ENCODE measurements around the gene CCDC27.

CCDC27 gene

DNA sequence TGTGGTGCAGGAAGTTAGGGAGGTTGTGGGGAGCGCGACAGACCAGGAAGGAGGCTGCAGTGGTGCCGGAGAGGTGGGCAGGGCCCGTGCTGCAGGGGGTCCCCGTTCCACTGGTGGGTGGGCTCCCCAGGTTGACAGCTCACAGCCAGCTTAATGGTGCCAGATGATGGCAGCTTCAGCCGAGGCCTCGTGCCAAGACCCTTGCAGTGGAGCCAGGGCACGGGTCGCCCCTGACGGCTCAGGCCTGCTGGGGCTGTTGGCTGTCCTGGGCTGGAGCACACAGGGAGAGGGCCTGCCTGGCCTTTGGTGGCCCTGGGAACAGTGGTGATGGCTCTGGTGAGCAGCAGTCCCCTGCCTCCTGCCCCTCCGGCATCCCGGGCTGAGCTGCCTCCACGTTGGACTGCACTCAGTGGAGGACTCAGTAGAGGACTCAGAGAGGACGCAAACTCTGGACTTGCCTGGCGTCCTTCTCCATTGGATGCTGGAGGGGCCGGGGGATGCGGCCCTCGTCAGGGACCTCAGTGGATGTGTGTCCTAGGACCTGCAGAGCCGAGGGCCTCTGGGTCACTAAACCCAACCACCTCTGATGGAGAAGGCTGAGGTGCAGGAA lies 46.8 kb upstream of the CCDC27 start:
- H3K27me3 ChIP-seq (ENCODE audit: control insufficient read depth, insufficient read depth, low read length), result no peaks in the 10 kb centered on the region
- H3K9ac ChIP-seq, result no peak overlapping the region
- H3K79me2 ChIP-seq, result no peaks in the 10 kb centered on the region
- H3K36me3 ChIP-seq (ENCODE audit: control insufficient read depth, insufficient read depth, low read length), result no peaks in the 10 kb centered on the region
- no peak overlapping the region for H2AFZ ChIP-seq
- no peak overlapping the region for H3K4me3 ChIP-seq (ENCODE audit: low read depth, low read length)
- TF ChIP-seq, protein P1, sequence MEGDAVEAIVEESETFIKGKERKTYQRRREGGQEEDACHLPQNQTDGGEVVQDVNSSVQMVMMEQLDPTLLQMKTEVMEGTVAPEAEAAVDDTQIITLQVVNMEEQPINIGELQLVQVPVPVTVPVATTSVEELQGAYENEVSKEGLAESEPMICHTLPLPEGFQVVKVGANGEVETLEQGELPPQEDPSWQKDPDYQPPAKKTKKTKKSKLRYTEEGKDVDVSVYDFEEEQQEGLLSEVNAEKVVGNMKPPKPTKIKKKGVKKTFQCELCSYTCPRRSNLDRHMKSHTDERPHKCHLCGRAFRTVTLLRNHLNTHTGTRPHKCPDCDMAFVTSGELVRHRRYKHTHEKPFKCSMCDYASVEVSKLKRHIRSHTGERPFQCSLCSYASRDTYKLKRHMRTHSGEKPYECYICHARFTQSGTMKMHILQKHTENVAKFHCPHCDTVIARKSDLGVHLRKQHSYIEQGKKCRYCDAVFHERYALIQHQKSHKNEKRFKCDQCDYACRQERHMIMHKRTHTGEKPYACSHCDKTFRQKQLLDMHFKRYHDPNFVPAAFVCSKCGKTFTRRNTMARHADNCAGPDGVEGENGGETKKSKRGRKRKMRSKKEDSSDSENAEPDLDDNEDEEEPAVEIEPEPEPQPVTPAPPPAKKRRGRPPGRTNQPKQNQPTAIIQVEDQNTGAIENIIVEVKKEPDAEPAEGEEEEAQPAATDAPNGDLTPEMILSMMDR (IDR thresholded peaks at IDR 0.05), result no peak
- no peaks in the 10 kb centered on the region for H3K9me3 ChIP-seq (ENCODE audit: control insufficient read depth, low read length)
- no peaks in the 10 kb centered on the region for H3K4me1 ChIP-seq
- no peak overlapping the region for H3K27ac ChIP-seq
- no peak overlapping the region for H3K4me2 ChIP-seq (ENCODE audit: low read length)

DNA sequence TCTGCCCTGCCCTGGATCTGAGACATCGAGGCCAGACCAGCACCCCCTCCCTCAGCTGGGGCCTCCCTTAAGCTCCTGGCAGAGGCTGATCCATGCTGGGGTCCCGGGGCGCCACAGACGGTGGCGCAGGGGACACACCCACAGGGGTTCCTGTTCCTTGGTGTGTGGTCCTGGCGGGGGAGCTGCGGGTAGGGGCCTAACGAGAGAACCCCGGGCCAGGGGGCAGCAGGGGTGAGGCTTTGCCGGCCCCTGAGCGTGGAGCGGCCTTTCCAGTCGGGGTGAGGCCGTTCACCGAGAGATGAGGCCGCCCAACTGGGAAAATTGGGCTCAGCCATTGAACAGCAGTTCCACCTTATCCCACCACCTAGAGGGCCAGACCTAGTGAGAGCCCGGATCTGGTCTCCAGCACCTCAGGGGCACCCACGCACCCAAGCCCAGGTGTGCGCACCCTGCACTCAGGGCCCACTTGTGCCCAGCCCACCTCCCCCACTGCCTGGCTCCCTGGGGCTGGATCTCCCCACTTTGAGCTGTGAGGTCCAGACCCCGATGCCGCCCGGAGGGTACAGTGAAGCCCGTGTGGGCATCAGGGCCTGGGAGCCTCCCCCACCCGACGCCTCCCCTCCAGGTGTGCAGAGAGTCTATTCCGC lies 45.5 kb upstream of the CCDC27 start:
- no peaks in the 10 kb centered on the region for H3K79me2 ChIP-seq
- H3K36me3 ChIP-seq (ENCODE audit: control insufficient read depth, insufficient read depth, low read length), result no peaks in the 10 kb centered on the region
- H3K9ac ChIP-seq, result no peak overlapping the region
- no peak overlapping the region for H3K4me3 ChIP-seq (ENCODE audit: low read depth, low read length)
- no peaks in the 10 kb centered on the region for H3K4me1 ChIP-seq
- no peaks in the 10 kb centered on the region for H3K9me3 ChIP-seq (ENCODE audit: control insufficient read depth, low read length)
- H2AFZ ChIP-seq, result no peak overlapping the region
- H3K27ac ChIP-seq, result no peak overlapping the region
- H3K4me2 ChIP-seq (ENCODE audit: low read length), result no peak overlapping the region
- no peaks in the 10 kb centered on the region for H3K27me3 ChIP-seq (ENCODE audit: control insufficient read depth, insufficient read depth, low read length)
- TF ChIP-seq, protein P1 (IDR thresholded peaks at IDR 0.05), result no peak

DNA sequence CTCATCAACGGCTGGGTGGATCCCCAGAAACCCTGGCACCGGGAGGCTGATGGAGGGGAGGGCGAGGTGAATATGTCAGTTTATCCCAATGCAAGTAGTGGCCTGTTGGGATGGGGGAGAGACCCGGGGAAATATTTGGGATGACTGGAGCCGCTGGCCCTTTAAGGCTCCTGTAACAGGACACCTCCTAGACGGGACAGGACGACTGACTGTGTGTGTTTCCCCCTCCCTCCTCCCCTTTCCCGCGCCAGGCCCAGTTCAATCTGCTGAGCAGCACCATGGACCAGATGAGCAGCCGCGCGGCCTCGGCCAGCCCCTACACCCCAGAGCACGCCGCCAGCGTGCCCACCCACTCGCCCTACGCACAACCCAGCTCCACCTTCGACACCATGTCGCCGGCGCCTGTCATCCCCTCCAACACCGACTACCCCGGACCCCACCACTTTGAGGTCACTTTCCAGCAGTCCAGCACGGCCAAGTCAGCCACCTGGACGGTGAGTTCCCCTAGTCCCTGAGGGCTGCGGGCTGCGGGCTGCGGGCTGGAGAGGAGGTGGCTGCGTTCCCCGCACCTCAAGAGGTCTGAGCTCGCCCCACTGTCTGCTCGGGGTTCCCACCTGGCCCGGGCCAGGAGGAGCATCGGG lies 44.8 kb upstream of the CCDC27 start:
- H3K79me2 ChIP-seq, result no peaks in the 10 kb centered on the region
- no peak overlapping the region for H3K27ac ChIP-seq
- no peak overlapping the region for H2AFZ ChIP-seq
- H3K4me2 ChIP-seq (ENCODE audit: low read length), result no peak overlapping the region
- no peaks in the 10 kb centered on the region for H3K4me1 ChIP-seq
- H3K36me3 ChIP-seq (ENCODE audit: control insufficient read depth, insufficient read depth, low read length), result no peaks in the 10 kb centered on the region
- H3K9ac ChIP-seq, result no peak overlapping the region
- no peaks in the 10 kb centered on the region for H3K27me3 ChIP-seq (ENCODE audit: control insufficient read depth, insufficient read depth, low read length)
- TF ChIP-seq, protein P1 (IDR thresholded peaks at IDR 0.05), result no peak
- H3K4me3 ChIP-seq (ENCODE audit: low read depth, low read length), result no peak overlapping the region
- H3K9me3 ChIP-seq (ENCODE audit: control insufficient read depth, low read length), result no peaks in the 10 kb centered on the region

DNA sequence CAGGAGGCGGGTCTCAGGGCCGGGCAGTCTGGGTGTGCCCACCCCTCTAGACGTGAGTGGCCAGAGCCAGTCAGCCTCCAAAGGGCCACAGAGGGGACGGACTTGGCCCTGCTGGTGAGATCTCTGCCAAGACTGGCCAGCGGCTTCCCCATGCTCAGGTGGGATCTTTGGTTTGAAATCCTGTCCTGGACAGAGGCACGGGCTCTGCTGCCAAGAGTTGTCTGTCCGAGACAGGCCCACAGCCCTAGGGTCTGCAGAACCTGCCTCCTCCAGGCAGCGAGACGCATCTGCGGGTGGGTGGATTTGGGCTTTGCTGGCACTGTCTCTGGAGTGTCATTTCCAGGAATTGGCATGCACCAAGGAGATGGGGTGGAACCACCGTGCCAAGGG lies 44.3 kb upstream of the CCDC27 start:
- no peaks in the 10 kb centered on the region for H3K79me2 ChIP-seq
- no peak overlapping the region for H2AFZ ChIP-seq
- TF ChIP-seq, protein P1 (IDR thresholded peaks at IDR 0.05), result no peak
- no peaks in the 10 kb centered on the region for H3K27me3 ChIP-seq (ENCODE audit: control insufficient read depth, insufficient read depth, low read length)
- H3K9ac ChIP-seq, result no peak overlapping the region
- no peak overlapping the region for H3K27ac ChIP-seq
- H3K36me3 ChIP-seq (ENCODE audit: control insufficient read depth, insufficient read depth, low read length), result no peaks in the 10 kb centered on the region
- no peaks in the 10 kb centered on the region for H3K9me3 ChIP-seq (ENCODE audit: control insufficient read depth, low read length)
- H3K4me1 ChIP-seq, result no peaks in the 10 kb centered on the region
- H3K4me2 ChIP-seq (ENCODE audit: low read length), result no peak overlapping the region
- no peak overlapping the region for H3K4me3 ChIP-seq (ENCODE audit: low read depth, low read length)
